ENCODE measurements around the gene TSPEAR. TPM values are rescaled to one million over a fixed set of nuclear protein-coding genes. Genes with fewer than 3 reads are reported as not detected.

TSPEAR gene
- total RNA-seq, 1 donor from 2014 or later, result not detected

DNA sequence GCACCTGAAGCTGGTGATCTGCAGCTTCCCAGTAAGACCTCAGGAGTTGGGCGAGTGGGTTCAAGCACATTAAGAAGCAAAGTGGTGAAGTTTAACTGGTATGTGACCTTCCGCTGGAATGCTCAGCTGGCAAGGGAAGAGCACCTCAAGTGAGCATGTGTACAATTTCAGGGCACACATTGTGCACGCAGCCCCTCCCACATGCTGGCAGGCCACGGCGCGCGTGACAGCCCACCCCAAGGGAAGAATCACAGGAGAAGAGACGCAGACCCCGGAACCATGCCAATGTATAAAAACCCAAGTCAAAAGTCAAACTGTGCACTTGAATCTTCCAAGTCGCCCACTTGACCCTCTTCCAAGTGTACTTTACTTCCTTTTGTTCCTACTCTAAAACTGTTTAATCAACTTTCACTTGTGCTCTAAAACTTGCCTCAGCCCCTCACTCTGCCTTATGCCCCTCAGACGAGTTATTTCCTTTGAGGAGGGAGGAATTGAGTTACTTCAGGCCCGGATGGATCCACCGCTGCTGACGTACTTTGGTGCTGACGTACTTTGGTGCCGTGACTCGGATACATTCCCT lies 236.0 kb downstream of the TSPEAR start:
- DNase-seq (ENCODE audit: low spot score), result no peak

DNA sequence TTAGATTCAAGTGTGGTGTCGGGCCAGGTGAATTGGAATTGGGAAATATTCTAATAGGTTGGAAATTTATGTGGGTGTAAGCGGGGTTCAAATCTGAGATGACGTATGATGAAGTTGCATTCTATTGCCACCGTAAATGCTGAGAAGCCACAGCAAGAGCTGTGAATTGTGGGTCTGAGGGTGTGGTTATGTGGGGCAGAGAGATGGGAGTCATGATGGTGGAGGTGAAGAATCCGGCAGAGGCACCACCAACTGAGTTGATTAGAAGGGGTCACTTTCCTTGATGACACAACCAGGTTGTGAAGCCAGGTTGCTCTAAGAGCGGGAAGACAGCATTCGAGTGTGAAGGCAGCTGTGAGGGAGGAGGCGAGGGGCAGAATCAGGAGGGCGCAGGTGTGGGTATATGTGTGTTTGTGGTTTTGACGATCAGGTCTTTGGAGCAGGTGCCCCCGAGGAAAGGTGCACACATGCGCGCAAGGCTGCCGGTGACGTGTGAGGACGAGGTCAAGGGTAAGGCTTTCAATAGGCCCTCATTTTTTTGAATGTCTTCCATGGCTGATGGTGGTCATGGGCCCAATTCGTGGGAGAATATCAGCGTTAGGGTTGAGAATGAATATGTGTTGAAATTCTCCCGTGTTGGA lies 237.3 kb downstream of the TSPEAR start:
- DNase-seq (ENCODE audit: low spot score), result no peak

DNA sequence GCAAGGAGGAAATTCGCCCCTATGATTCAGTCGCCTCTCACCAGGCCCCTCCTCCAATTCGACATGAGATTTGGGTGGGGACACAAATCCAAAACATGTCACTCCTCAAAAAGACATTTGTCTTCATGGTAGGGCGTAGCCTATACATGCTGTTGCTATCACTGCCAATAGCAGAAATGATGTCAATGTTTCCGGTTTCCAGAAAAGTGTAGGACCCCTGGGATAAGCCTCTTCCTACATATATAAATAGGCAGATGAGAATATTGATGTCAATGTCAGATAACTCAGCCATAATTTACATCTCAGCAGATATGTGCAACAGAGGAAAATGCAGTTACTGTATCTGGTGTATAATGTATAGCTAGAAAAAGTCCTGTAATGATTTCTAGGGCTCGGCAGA lies 239.4 kb downstream of the TSPEAR start:
- no peak for DNase-seq (ENCODE audit: low spot score)

- DNase-seq (ENCODE audit: low spot score), result no peak
These were observed 240.0 kb downstream of the TSPEAR start for GRCh38 chr21:44471341-44471740.

DNA sequence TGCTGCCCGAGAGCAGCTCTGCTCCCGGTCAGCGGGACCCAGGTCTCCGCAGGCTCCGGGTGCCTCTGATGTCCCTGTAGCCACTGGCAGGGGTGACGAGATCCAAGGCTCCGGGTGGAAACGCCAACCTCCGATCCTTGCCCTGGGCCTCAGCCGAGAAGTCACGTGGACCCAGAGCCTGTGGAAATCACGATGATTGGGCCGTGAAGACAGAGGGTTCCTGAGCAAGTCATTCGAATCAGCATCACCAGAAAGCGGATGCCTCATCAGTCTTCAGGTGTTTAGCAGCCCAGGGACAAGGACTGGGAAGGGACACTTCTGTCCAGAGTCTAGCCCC lies 243.5 kb downstream of the TSPEAR start:
- peak; percentile 87 for DNase-seq (ENCODE audit: low spot score)

DNA sequence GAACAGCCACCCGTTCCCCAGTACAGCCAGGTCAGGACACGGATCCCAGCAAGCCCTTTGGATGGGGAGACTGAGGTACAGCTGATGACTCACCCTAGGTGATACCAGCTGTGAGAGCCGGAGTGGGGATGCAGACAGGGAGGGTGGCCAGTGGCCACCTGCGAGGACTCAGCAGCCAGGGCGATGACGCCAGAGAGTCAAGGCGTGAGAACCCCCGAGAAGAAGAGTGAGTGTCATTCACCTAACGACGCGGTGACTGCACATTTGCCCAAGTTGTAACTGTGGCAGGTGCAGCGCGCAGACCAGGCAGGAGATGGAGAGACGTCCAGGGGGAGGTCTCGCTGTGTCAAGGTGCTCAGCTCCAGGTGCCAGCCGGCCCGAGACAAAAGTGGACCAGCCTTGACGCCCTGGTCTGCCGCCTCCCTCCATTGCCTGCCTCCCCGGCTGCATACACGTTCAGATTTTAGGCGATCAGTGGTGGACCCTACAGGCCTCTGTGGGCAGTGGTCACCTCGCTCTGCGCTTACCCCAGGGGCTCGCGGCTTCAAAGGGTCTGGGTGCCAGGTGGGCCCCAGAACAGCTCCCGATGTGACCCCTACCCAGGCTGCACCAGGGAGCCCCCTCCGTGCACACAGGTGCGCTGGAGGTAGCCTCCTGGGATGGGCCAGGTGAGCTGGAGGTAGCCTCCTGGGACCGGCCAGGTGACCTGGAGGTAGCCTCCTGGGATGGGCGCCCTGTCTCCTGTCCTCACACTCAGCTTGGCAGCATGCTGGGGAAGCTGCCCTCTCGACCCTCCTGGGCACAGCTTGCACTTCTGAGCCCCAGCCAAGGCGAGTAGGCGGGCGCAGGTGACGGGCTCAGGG lies 244.1 kb downstream of the TSPEAR start:
- peak; percentile 85 for DNase-seq (ENCODE audit: low spot score)

- peak; percentile 77 for DNase-seq (ENCODE audit: low spot score)
These were observed 244.9 kb downstream of the TSPEAR start for GRCh38 chr21:44466351-44466954.

DNA sequence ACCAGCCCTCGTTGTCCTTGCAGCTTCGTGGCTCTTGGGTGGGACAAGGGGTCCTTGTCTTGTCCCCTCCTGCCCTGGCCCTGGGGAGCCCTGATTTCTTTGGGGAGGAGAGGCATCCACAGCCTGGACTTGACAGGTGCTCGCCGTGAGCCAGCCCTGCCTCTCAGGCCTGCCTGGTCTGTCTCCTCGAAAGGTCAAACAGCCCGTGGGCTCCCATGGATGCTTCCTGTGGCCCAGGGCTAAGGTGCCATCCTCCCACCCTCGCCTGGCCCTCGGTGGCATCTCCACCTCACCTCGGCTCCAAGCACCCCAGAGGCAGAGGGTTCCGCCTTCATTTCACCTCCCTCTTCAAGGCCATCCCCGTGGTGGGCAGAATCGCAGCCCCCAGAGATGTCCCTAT lies 247.0 kb downstream of the TSPEAR start:
- DNase-seq (ENCODE audit: low spot score), result peak; percentile 55

- peak; percentile 77 for DNase-seq (ENCODE audit: low spot score)
These were observed 247.6 kb downstream of the TSPEAR start for GRCh38 chr21:44463724-44464123.

GRCh38 chr21:44462834-44463200 lies 248.6 kb downstream of the TSPEAR start:
- no peak for DNase-seq (ENCODE audit: low spot score)

DNA sequence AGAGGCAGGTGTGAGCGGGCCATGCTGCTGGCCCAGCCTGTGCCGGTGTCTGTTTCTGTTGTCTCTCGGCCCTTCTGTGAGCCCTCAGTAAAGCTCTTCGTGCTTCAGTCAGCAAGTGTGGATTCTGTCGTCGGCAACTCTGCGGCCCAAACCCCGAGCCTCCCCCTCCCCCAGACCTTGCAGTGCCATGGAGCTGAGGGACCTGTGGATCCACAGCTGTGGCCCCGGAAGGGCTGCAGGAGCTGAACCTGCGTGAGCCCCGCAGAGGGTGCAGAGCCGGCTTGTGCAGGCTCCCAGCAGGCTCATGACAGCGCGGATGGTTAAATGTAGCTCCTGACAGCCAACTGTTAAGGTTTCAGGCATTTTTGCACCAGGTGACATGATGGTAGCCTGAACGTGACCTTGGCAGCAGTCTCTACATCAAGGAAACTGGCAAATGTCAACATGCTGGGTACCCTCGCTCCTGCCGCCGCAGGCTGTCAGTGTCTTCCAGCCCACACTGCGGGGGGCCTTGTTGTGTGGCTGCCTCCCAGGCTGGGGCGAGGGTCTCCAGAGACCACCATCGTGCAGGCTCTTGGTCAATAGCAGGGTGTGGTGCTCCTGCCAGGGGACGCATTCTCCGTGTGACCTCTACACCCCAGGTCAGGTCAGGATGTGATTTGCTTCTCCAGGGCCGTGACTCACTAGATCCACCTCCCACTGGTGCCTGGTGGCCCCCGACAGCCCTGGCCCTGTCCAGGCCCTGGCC lies 249.1 kb downstream of the TSPEAR start:
- DNase-seq (ENCODE audit: low spot score), result peak; percentile 76

DNA sequence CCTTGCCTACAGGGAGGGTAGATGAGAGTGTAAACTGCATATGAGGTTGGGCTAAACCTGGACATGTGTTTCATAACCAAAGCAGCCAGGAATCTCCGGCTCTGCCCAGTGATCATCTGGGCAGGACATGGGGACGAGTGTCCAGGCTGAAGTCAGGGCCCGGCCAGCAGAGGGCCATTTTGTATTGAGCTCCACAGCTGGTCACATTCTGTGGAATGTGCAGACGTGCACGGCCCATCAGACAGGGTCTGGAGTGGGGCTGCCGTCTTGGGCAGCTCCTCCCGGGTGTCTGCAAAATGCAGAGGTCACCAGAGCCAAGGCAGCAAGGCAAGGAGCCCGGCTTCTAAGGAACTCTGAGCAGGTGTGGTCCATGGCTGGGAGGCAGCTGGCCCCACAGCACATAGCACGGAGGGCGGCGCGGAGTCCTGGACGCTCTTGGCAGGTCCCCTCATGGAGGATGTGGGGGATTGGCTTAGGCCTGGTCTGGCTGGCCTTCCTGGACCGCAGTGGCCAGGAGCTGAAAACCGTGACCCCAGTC lies 249.8 kb downstream of the TSPEAR start:
- DNase-seq (ENCODE audit: low spot score), result no peak

DNA sequence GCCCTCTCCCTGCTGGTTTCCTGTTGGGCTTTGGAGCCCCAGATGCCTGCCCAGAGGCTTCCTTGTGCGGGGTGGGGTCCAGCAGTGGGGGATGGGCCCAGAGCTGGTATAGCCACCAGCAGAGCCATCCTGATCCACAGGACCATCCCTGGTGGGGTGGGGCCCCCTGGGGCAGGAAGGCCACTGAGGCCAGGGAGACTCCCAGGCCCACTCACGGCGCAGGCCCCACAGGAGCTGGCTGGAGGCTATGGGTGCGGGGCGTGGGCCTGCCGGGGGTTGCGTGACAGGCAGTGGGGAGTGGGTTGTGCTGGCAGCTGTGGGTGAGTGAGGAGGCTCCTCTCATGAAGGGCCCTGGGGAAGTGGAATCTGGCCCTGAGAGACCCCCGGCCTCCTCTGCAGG lies 250.4 kb downstream of the TSPEAR start:
- no peak for DNase-seq (ENCODE audit: low spot score)

DNA sequence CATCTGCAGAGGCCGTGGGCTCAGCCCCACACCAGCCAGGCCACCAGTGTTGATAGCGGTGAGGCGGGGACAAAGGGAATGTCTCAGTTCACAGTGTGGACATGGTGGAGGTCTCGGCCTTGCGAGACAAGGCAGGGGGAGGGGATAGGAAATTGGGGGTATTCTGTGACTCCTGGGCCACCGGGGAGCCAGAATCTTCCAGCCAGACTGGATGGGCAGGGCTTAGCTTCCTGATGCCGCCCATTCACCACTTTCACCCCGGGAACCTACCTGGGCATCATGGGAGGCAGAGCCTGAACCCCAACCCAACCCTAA lies 251.0 kb downstream of the TSPEAR start:
- no peak for DNase-seq (ENCODE audit: low spot score)

GRCh38 chr21:44459712-44460440 lies 251.5 kb downstream of the TSPEAR start:
- DNase-seq (ENCODE audit: low spot score), result no peak

DNA sequence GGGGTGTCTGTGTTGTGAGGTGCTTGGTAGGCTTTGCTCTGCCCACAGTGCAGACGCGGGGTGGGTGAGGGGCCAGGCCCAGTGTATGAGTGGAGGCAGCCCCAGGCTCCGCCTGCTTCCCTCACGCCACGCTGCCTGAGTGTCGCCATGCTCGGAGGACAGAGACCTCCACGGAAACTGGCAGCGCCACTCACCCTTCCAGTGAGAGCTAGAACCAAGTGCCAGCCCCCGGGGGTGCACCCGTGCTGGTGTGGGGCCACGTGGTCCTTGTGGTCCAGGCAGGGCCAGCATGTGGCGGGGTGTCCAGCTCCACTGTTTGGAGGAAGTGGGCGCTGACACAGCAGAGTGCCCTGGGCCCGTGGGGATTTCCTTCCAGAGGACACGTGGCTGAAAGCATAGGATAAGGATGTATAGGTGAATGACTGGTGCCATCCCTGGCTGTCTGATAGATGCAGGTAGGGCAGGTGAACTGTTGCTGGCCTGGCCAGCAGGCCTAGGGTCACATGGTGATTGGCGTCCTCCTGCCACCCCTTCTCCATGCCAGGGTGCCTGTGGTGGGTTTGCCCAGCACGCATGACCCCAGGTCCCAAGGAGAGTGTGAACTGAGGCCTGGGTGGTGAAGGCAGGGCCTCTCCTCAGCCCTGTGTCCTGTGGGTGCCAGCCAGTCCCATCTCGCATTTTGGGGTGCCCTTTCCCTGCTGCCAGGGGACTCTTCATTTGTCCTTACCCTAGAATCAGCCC lies 252.2 kb downstream of the TSPEAR start:
- DNase-seq (ENCODE audit: low spot score), result no peak

DNA sequence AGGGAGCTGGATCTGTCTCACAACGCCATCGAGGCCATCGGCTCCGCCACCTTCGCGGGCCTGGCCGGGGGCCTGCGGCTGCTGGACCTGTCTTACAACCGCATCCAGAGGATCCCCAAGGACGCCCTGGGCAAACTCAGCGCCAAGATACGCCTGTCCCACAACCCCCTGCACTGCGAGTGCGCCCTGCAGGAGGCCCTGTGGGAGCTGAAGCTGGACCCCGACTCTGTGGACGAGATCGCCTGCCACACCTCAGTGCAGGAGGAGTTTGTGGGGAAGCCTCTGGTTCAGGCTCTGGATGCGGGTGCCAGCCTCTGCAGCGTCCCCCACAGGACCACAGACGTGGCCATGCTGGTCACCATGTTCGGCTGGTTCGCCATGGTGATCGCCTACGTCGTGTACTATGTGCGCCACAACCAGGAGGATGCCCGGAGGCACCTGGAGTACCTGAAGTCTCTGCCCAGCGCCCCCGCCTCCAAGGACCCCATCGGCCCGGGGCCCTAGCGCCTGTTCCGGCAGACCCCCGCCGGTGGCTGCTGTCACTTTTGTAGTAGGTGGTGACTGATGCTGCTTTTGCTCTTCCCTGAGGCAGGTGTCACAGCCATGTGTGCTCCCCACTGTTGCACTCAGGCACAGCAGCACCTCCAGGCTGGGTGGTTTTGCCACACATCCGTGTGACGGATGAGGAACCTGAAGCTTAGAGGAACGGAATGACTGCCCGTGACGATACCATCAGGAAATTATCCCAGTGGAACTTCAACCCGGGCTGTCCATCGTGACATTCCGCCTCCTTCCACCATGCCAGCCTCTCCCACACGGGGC lies 254.2 kb downstream of the TSPEAR start:
- no peak for DNase-seq (ENCODE audit: low spot score)

DNA sequence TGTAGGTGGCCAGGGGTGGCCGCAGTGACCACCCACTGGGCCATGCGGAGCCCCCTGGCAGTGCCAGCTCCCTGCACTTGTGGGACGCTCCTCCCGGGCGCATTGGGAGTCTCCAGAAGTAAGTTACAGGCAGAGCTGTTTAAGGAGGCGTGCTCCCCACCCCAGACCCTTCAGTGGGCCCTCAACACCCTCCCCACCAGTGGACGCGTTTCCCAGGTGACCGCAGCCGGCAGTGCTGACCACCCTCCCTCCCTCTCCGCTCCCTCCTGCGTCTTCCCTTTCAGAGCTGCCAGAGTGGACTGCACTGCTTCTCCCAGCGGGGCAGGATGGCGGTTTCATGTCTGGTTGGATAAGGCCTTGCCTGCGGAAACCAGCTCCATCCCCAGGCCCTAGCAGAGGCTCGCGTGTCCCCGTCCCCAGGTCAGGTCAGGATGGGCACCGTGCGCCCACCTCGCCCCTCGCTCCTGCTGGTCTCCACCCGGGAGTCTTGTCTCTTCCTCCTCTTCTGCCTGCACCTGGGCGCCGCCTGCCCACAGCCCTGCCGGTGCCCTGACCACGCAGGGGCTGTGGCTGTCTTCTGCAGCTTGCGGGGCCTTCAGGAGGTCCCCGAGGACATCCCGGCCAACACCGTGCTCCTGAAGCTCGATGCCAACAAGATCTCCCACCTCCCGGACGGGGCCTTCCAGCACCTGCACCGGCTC lies 255.0 kb downstream of the TSPEAR start:
- no peak for DNase-seq (ENCODE audit: low spot score)

Data from mesenteric fat pad (tissue), 1 donor.